Raji (cell line): ENCODE measurements around the gene ZNF678.

Source experiments
- POLR2A ChIP-seq: IDR thresholded peaks from 2 replicates; pipeline ENCODE4 v1.6.1; 2011; ENCODE audit warnings: low read depth, low read length, control low read depth; ENCODE audit not compliant: insufficient read depth

The ZNF678 gene

GRCh38 chr1:227567256-227567655, 3.9 kb downstream of the ZNF678 start:
- no peak for TF ChIP-seq POLR2A

DNA sequence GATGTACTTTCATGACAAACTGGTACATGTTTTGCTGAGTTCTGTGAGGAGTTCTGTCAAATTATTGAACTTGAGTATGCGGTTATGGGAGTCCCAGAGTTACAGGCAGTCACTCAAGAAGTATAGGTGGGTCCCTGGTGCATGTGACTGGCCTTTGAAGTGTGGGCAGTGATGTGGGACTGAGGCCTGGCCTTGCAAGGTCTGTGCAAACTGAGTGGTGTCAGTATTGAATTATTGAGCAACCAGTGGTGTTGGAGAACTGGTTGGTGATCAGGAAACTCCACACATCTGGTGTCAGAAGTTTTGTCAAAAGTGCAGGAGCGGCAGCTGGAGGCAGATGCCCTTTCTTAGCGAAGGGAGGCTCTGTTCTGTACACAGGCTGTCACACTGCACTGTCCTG, 5.2 kb downstream of the ZNF678 start:
- no peak for TF ChIP-seq POLR2A

- TF ChIP-seq POLR2A, result no peak
Measured at GRCh38 chr1:227572752-227573151, 9.4 kb downstream of the ZNF678 start.

DNA sequence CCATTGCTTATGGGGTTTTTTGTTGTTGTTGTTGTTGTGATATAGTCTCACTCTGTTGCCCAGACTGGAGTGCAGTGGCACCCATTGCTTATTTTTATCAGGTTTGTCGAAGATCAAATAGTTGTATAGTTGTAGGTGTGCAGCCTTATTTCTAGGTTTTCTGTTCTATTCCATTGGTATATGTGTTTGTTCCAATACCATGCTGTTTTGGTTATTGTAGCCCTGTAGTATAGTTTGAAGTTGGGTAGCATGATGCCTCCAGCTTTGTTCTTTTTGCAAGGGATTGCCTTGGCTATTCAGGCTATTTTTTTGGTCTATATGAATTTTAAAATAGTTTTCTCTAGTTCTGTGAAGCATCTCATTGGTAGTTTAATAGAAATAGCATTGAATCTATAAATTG, 11.6 kb downstream of the ZNF678 start:
- no peak for TF ChIP-seq POLR2A

DNA sequence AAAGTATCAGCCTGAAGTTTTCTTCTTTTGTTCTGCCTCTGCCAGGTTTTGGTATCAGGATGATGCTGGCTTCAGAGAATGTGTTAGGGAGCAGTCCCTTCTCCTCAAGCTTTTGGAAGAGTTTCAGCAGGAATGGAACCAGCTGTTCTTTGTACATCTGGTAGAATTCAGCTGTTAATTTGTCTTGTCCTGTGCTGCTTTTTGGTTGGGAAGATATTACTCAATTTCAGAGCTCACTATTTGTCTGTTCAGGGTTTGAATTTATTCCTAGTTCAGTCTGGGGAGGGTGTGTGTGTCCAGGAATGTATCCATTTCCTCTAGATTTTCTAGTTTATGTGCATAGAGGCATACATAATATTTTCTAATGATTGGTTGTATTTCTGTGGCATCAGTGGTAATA, 12.8 kb downstream of the ZNF678 start:
- TF ChIP-seq POLR2A, result no peak

GRCh38 chr1:227577500-227577899, 14.1 kb downstream of the ZNF678 start:
- no peak for TF ChIP-seq POLR2A

DNA sequence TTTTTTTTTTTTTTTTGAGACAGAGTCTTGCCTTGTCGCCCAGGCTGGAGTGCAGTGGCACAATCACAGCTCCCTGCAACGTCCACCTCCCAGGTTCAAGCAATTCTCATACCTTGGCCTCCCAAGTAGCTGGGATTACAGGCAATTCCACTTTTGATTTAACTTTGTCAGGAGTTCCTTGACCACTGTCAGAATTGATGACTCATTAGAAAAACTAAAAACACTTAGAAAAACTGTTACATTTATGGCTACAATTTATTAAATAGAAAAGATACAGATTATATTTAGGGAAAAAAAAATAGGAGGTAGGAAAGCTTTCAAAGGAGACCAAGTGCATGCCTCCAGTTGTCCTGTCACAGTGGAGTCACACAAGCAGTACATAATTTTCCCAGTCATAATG, 20.0 kb downstream of the ZNF678 start:
- TF ChIP-seq POLR2A, result no peak

DNA sequence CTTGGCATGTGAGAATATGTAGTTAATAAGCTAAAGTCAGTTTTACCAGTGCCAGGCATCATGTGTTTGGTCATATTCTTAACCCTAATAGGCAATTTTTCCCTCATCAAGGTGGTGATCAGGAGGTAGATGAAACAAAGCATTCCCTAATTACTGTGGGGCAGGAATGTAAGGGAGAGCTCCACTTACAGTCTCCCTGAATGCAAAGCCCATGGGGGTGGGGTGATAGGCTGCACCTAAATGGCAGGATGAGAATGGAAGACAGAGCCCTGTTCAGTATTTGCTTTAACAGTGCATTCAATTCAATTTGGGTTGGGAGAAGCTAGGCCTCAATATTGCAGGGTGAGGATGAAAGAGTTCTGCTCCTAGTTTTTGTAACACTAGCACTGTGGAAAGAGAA, 23.4 kb downstream of the ZNF678 start:
- no peak for TF ChIP-seq POLR2A

GRCh38 chr1:227587968-227588367, 24.6 kb downstream of the ZNF678 start:
- TF ChIP-seq POLR2A, result no peak

DNA sequence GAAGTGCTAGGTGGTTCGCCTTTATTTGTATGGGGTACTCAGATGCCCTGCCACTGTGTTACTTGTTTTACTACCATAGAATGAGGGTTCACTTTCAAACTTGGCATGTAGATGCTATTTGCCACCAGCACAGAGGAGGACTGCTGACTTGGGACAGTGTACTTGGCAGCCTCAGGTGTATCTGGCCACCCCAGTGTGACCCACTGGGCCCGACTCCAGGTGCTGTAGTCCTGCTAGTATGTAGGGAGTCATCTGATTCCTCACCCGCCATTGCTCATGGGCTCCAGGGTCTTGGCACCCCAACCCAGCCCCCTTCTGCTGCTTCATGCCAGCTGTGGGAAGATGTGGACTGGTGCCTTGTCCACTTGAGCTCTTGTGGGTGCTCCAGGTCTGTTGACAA, 40.0 kb downstream of the ZNF678 start:
- TF ChIP-seq POLR2A, result no peak

GRCh38 chr1:227604446-227604845, 41.1 kb downstream of the ZNF678 start:
- TF ChIP-seq POLR2A, result no peak

- no peak for TF ChIP-seq POLR2A
Measured at GRCh38 chr1:227607336-227607898, 44.1 kb downstream of the ZNF678 start.

GRCh38 chr1:227612658-227613057, 49.3 kb downstream of the ZNF678 start:
- no peak for TF ChIP-seq POLR2A

GRCh38 chr1:227613526-227613925, 50.2 kb downstream of the ZNF678 start:
- TF ChIP-seq POLR2A, result no peak

DNA sequence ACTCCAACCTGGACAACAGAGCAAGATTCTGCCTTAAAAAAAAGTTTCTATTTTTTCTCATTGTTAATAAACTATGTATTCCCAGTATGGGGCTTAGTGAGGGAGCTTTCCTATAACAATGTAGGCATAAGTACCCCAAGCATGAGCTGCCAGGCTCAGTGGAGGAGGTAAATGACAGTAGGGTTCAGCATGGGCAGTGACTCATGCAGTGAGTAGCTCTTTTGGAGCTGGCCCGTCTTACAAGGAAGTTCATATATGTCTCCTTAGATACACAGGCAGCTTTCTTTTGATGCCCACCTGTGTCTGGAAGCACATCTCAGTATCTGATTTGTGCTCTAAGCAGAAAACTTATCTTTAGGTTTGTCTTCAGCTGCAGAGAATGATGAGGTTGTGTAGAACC, 57.9 kb downstream of the ZNF678 start:
- TF ChIP-seq POLR2A, result no peak

- TF ChIP-seq POLR2A, result no peak
Measured at GRCh38 chr1:227622739-227623475, 59.6 kb downstream of the ZNF678 start.

- TF ChIP-seq POLR2A, result no peak
Measured at GRCh38 chr1:227632325-227632724, 69.0 kb downstream of the ZNF678 start.
